Measurements from ENCODE around the gene CMC1.
"Not testable (repeated sequence)": the region's sequence is repeated elsewhere in the genome, so short reads cannot be mapped to it uniquely, and the experiment has no call there.

Gene CMC1, protein sequence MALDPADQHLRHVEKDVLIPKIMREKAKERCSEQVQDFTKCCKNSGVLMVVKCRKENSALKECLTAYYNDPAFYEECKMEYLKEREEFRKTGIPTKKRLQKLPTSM

DNA sequence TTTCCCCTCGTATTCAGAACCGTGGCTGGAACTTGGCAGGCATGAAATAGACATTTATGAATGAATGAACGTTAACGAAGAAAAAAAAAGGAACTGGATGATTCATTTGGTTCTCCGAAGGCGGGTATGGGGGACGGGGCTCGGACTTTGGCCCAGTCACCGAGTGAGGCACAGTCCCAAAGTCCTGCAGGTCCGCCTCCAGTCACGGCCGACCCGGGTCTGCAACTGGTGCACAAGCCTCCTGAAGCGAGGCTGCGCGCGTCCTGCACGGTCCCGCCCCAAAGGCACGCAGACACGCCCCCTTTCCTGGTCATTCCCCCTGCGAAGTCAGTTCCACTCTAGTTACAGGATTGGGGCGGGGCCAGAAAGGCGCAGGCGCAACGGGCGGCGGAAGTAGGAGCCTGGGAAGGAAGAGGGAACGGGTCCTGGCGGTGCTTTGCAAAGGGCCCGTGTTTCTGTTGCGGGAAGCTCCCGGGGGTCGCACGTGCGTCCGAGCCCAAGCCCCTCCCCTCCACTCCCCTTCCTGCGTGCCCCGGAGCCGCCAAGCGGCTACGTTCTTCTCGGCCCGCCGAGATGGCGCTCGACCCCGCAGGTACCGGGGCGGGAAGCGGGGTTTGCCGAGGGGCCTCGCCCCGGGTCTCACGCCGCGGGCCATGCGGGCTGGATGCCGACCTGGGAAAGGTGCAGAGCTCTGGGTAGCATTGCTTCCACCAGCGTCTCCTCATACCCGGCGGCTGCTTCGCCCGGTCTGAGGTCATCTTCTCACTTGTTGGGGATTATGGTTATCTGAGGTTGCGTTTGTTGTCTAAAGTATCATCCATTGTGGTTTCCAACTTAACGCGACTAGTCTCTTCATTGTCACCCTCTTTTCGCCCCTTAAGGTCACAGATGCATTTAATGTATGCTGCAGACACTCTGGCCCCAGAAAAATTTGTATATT lies at the start of gene CMC1:
TSS of gene CMC1 (plus strand) at position 399 of the 940 bp plus-strand sequence. CDS start at position 574, 175 bp downstream.
- peak within 1 kb of the TSS; percentile 94 for H3K4me3 ChIP-seq (ENCODE audit: low read depth, low read length)
- TF ChIP-seq, protein P1, sequence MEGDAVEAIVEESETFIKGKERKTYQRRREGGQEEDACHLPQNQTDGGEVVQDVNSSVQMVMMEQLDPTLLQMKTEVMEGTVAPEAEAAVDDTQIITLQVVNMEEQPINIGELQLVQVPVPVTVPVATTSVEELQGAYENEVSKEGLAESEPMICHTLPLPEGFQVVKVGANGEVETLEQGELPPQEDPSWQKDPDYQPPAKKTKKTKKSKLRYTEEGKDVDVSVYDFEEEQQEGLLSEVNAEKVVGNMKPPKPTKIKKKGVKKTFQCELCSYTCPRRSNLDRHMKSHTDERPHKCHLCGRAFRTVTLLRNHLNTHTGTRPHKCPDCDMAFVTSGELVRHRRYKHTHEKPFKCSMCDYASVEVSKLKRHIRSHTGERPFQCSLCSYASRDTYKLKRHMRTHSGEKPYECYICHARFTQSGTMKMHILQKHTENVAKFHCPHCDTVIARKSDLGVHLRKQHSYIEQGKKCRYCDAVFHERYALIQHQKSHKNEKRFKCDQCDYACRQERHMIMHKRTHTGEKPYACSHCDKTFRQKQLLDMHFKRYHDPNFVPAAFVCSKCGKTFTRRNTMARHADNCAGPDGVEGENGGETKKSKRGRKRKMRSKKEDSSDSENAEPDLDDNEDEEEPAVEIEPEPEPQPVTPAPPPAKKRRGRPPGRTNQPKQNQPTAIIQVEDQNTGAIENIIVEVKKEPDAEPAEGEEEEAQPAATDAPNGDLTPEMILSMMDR (IDR thresholded peaks at IDR 0.05; ENCODE audit: low read depth, low read length), result no peak

DNA sequence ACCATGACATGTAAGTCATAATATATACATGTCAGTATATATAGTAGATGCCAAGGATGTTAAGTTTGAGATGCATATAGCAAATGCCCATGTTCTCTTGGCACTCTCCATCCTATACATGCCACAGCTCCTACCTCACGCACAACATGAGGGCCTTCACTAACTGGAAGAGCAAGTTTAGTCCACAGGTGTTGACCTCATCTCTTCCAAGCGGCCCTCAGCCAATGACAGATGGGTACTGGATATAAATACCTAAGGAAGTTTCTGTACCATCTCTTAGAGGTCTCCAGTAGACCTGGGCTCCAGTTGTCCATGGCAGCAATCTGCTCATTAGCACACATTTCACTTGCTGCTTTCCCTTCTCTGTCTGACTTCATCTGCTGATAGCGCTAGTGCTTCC lies 43.3 kb upstream of the CMC1 start:
- TF ChIP-seq, protein P1 (IDR thresholded peaks at IDR 0.05; ENCODE audit: low read depth, low read length), result no peak
- H3K4me3 ChIP-seq (ENCODE audit: low read depth, low read length), result no peak overlapping the region

DNA sequence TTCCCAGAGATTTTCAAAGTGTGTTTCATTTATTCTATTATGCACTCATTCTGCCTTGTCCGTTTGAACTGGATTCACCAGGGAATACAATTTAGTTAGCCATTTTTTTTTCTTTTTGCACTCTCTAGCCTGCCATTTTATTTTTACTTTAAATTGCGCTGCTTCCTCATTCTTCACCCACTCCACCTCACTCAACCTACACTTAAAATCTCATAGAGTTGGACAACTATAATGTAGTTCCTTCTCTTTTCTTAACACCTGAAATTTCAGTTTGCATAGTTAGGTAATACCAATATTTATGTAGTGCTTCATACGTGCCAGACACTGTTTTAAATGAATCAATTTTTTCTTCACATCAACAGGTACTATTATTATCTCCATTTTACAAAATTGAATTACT lies 42.4 kb upstream of the CMC1 start:
- TF ChIP-seq, protein P1 (IDR thresholded peaks at IDR 0.05; ENCODE audit: low read depth, low read length), result no peak
- H3K4me3 ChIP-seq (ENCODE audit: low read depth, low read length), result no peak overlapping the region

DNA sequence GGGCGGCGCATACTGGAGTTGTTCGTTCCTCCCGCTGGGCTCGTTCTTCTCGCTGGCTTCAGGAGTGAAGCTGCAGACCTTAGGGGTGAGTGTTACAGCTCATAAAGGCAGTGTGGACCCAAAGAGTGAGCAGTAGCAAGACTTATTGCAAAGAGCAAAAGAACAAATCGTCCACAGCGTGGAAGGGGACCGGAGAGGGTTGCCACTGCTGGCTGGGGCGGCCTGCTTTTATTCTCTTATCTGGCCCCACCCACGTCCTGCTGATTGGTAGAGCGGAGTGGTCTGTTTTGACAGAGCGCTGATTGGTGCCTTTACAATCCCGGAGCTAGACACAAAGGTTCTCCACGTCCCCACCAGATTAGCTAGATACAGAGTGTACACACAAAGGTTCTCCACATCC lies 41.8 kb upstream of the CMC1 start:
- not testable (repeated sequence) for H3K4me3 ChIP-seq (ENCODE audit: low read depth, low read length)

DNA sequence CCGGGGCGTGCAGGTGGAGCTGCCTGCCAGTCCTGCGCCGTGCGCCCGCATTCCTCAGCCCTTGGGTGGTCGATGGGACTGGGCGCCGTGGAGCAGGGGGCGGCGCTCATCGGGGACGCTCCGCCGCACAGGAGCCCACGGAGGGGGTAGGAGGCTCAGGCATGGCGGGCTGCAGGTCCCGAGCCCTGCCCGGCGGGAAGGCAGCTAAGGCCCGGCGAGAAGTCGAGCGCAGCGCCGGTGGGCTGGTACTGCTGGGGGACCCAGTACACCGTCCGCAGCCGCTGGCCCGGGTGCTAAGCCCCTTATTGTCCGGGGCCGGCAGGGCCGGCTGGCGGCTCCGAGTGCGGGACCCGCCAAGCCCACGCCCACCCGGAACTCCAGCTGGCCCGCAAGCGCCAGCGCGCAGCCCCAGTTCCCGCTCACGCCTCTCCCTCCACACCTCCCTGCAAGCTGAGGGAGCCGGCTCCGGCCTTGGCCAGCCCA lies 41.0 kb upstream of the CMC1 start:
- peak overlapping the region; percentile 35; the same call in 1 of the 2 replicates for H3K4me3 ChIP-seq (ENCODE audit: low read depth, low read length)

DNA sequence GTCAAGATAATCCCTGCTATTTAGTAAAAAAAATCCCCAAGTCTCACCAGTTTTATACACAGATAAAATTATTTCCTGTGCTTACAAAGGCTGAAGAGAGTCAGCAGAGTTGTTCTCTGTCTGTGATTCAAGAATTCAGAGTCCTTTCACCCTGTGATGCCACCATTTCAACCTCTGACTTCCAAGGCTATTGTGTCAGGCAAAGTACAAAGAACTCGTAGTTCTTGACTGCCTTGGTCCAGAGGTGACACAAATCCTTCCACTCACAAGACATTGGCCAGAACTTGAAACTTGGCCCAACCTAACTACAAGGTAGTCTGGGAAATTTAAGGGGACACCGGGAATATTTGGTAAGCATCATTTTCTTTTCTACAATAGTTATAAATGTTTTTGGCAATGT lies 34.9 kb upstream of the CMC1 start:
- no peak overlapping the region for H3K4me3 ChIP-seq (ENCODE audit: low read depth, low read length)
- TF ChIP-seq, protein P1 (IDR thresholded peaks at IDR 0.05; ENCODE audit: low read depth, low read length), result no peak

DNA sequence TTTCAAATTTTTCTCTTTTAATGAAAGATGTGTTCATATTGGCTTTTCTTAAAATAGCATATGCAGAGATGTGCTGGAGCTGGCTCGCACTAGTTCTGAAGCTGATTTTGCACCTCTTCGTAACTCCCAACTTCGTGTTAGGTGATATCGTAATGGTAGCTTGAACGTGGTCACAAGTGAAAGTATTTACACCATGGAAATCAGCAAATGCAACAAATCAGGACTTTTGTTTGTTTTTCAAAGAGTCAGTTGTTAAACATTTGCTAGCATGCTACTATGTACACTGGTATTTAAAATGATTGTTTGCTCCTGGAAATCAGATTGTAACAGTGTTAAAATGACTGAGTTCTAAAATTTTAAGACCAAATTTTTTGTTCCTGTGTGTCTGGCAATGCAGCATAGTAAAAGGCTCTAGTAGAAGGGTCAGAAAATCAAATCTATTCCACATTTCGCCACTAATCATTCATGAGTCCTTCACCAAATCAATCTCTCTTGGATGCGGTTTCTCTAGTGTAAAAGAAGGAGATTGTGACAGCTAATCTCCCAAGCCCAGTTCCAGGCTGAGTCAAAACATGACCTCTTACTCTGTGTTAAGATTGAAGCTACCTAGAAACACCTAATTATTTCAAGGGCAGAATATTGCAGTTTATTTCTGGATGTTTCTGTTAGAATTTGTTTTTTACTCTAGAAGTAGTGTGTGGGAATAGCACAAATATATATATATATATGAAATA lies 34.3 kb upstream of the CMC1 start:
- TF ChIP-seq, protein P1 (IDR thresholded peaks at IDR 0.05; ENCODE audit: low read depth, low read length), result no peak
- no peak overlapping the region for H3K4me3 ChIP-seq (ENCODE audit: low read depth, low read length)
